Measurements from ENCODE around the gene NFATC3. TPM values are rescaled to one million over a fixed set of nuclear protein-coding genes. Genes with fewer than 3 reads are reported as not detected.

Gene NFATC3
- total RNA-seq, 1 donor from 2014 or later: 34.2 TPM

- Histone ChIP-seq H3K9me3 (ENCODE audit: low read depth) (no peaks in the 10 kb centered on the region), H3K4me2 (no peak overlapping the region), H3K79me2 (ENCODE audit: low read depth) (no peaks in the 10 kb centered on the region), H4K20me1 (ENCODE audit: low read depth) (no peaks in the 10 kb centered on the region), H3K27me3 (no peaks in the 10 kb centered on the region), H3K4me1 (no peaks in the 10 kb centered on the region), H3K27ac (no peak overlapping the region), H3K4me3 (no peak overlapping the region), H3K36me3 (no peaks in the 10 kb centered on the region), H3F3A (ENCODE audit: low read depth) (no peaks in the 10 kb centered on the region), H3K9ac (no peak overlapping the region), H2AFZ (replicated peaks) (no peak overlapping the region)
- H3K4me3 Mint-ChIP-seq: no peak overlapping the region
- no peak for DNase-seq (ENCODE audit: low spot score)
- H3K27ac Mint-ChIP-seq: no peak overlapping the region
- H3K27me3 Mint-ChIP-seq (ENCODE audit: insufficient read depth, low read depth): no peaks in the 10 kb centered on the region
- TF ChIP-seq EZH2 (IDR thresholded peaks at IDR 0.05): no peak
- TF ChIP-seq CTCF (IDR thresholded peaks at IDR 0.05): no peak
- no peaks in the 10 kb centered on the region for H3K4me1 Mint-ChIP-seq
- no peaks in the 10 kb centered on the region for H3K9me3 Mint-ChIP-seq
- peaks cover 18% of the 10 kb centered on the region for H3K36me3 Mint-ChIP-seq
These were observed 109.1 kb downstream of the NFATC3 start for GRCh38 chr16:68194251-68194650.

GRCh38 chr16:68197250-68197649, 112.1 kb downstream of the NFATC3 start:
- H3K27ac ChIP-seq: no peak overlapping the region
- no peak overlapping the region for H3K9ac ChIP-seq
- H3K79me2 ChIP-seq (ENCODE audit: low read depth): no peaks in the 10 kb centered on the region
- Mint-ChIP-seq H3K27me3 (ENCODE audit: insufficient read depth, low read depth) (no peaks in the 10 kb centered on the region), H3K4me1 (no peaks in the 10 kb centered on the region), H3K36me3 (peaks cover 8% of the 10 kb centered on the region), H3K9me3 (no peaks in the 10 kb centered on the region), H3K4me3 (no peak overlapping the region), H3K27ac (no peak overlapping the region)
- no peak overlapping the region for H3K4me3 ChIP-seq
- H3K9me3 ChIP-seq (ENCODE audit: low read depth): no peaks in the 10 kb centered on the region
- no peaks in the 10 kb centered on the region for H3K27me3 ChIP-seq
- no peak overlapping the region for H2AFZ ChIP-seq (replicated peaks)
- H4K20me1 ChIP-seq (ENCODE audit: low read depth): no peaks in the 10 kb centered on the region
- H3K4me1 ChIP-seq: no peaks in the 10 kb centered on the region
- TF ChIP-seq EZH2phosphoT487 (IDR thresholded peaks at IDR 0.05): no peak
- TF ChIP-seq CTCF (IDR thresholded peaks at IDR 0.05): no peak
- no peak for TF ChIP-seq EZH2 (IDR thresholded peaks at IDR 0.05)
- H3F3A ChIP-seq (ENCODE audit: low read depth): no peaks in the 10 kb centered on the region
- no peaks in the 10 kb centered on the region for H3K36me3 ChIP-seq
- no peak overlapping the region for H3K4me2 ChIP-seq
- DNase-seq (ENCODE audit: low spot score): no peak

DNA sequence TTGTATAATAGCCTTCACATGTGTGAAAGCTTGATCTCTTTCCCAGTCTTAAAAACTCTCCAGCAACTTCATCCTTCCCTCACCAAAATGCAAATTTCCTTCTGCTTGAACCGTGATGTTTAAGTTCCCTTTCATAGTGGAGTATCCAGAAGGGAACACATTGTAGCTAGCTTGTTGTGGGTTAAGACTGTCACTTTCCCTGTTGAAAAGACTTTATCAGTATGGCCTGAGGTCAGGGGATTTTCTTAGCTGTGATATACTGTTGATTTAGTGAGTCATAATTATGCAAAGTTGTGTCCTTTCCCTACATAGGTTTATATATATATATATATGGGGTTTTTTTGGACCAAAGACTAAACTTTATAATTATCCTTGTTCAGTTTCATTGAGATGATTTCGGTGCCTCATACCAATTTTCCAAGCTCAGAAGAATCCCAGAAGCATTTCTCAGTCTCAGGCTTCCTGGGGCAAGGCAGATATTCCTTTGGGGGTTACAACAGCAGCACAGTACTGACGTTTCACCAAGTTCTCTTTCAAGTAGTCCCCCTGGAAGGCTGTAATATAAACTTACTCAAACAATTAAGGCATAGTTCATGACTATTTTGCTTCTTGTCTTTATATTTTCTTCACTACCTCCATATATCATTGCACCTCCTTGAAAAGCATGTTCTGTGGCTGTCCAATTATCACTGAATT, 115.1 kb downstream of the NFATC3 start:
- peaks cover 4% of the 10 kb centered on the region for H3K36me3 Mint-ChIP-seq
- no peak overlapping the region for H3K27ac Mint-ChIP-seq
- H3K27me3 Mint-ChIP-seq (ENCODE audit: insufficient read depth, low read depth): no peaks in the 10 kb centered on the region
- Histone ChIP-seq H3K4me2 (no peak overlapping the region), H3K9ac (no peak overlapping the region), H4K20me1 (ENCODE audit: low read depth) (no peaks in the 10 kb centered on the region), H3K27me3 (no peaks in the 10 kb centered on the region), H3K4me1 (no peaks in the 10 kb centered on the region), H2AFZ (replicated peaks) (no peak overlapping the region), H3K4me3 (no peak overlapping the region), H3K79me2 (ENCODE audit: low read depth) (no peaks in the 10 kb centered on the region), H3K27ac (no peak overlapping the region), H3K36me3 (no peaks in the 10 kb centered on the region), H3K9me3 (ENCODE audit: low read depth) (no peaks in the 10 kb centered on the region), H3F3A (ENCODE audit: low read depth) (no peaks in the 10 kb centered on the region)
- no peaks in the 10 kb centered on the region for H3K4me1 Mint-ChIP-seq
- TF ChIP-seq EZH2phosphoT487 (IDR thresholded peaks at IDR 0.05) (no peak), EZH2 (IDR thresholded peaks at IDR 0.05) (no peak), CTCF (IDR thresholded peaks at IDR 0.05) (no peak)
- DNase-seq (ENCODE audit: low spot score): no peak
- H3K9me3 Mint-ChIP-seq: no peaks in the 10 kb centered on the region
- H3K4me3 Mint-ChIP-seq: no peak overlapping the region

Data from neural progenitor cell (in vitro differentiated cells).